IPS-20b (cell line): ENCODE results near the gene CYFIP2.
A peak's percentile ranks its signal among the peaks of the same experiment; 100 is the strongest.

Source experiments
- H3K27ac ChIP-seq: one replicate; pipeline ENCODE4 v1.5.1; 2013; ENCODE audit warnings: low read length
- H3K27me3 ChIP-seq: 2 replicates; pipeline ENCODE4 v1.6.1; 2013; ENCODE audit warnings: mild to moderate bottlenecking, low read length, inconsistent platforms; ENCODE audit not compliant: insufficient read depth
- H3K36me3 ChIP-seq: 2 replicates; pipeline ENCODE4 v1.6.1; 2013; ENCODE audit warnings: low read depth, mild to moderate bottlenecking, inconsistent platforms, low read length, moderate library complexity; ENCODE audit not compliant: insufficient read depth
- H3K4me1 ChIP-seq: 2 replicates; pipeline ENCODE4 v1.6.1; 2013; ENCODE audit warnings: mild to moderate bottlenecking, control low read depth, inconsistent platforms, low read length, moderate library complexity; ENCODE audit not compliant: insufficient read depth
- H3K4me3 ChIP-seq: 2 replicates; pipeline ENCODE4 v1.5.1; 2013; ENCODE audit warnings: mild to moderate bottlenecking, low read length, inconsistent platforms
- H3K9ac ChIP-seq: 2 replicates; pipeline ENCODE4 v1.6.1; 2013; ENCODE audit warnings: low read depth, mild to moderate bottlenecking, inconsistent platforms, low read length, moderate library complexity
- H3K9me3 ChIP-seq: 2 replicates; pipeline ENCODE4 v1.6.1; 2013; ENCODE audit warnings: mild to moderate bottlenecking, low read depth, low read length, inconsistent platforms; ENCODE audit not compliant: insufficient read depth

CYFIP2 gene

DNA sequence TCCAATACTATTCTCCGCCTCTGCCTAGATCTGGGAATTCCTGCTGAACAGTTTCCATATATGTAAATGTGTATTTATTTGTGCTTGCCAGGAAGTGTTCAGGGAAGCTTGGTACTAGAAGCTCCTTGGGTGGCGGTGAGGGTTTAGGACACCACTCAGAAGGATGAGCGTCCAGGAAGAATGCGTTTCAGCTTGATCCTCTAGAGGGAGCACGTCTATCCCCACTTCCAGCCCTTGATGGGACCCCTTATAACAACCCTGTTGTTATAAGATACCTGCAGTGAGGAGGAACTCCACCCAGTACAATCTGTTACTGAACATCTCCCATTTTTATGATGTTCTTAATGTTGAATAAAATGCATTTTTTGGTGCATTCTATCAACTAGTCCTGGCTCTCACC lies 88.9 kb downstream of the CYFIP2 start:
- no peaks in the 10 kb centered on the region for H3K27me3 ChIP-seq
- no peak overlapping the region for H3K27ac ChIP-seq

DNA sequence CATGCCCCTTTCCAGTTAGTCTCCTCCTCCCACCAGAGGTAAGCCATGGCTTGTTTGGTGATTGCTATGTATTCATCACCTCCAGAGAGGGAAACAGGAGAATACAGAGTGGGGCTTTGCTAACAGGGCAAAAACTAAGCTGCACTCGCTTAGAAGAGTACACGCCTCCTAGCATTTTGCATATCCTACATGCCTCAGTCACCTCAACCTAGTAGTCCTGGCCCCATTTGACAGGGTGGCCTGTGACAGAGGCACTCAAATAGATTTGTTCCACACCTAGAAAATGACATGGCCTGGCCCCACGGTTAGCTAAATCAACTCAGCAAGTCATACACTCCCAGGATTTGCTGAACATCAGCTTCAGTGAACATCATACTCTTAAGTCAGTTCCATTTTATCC lies 90.7 kb downstream of the CYFIP2 start:
- H3K36me3 ChIP-seq: peaks cover 30% of the 10 kb centered on the region
- H3K27me3 ChIP-seq: no peaks in the 10 kb centered on the region
- H3K4me1 ChIP-seq: no peaks in the 10 kb centered on the region
- no peak overlapping the region for H3K27ac ChIP-seq
- H3K4me3 ChIP-seq: no peak overlapping the region
- no peaks in the 10 kb centered on the region for H3K9me3 ChIP-seq
- H3K9ac ChIP-seq: no peak overlapping the region

More for the DNA sequence above, 88.9 kb downstream of the CYFIP2 start:
- no peaks in the 10 kb centered on the region for H3K4me1 ChIP-seq
- peaks cover 12% of the 10 kb centered on the region for H3K36me3 ChIP-seq
- no peak overlapping the region for H3K9ac ChIP-seq
- H3K9me3 ChIP-seq: no peaks in the 10 kb centered on the region
- H3K4me3 ChIP-seq: no peak overlapping the region

- Histone ChIP-seq H3K9ac (no peak overlapping the region), H3K4me3 (no peak overlapping the region), H3K27ac (no peak overlapping the region), H3K4me1 (no peaks in the 10 kb centered on the region), H3K27me3 (no peaks in the 10 kb centered on the region), H3K9me3 (no peaks in the 10 kb centered on the region), H3K36me3 (peaks cover 38% of the 10 kb centered on the region)
Measured at GRCh38 chr5:157357823-157358222, 91.9 kb downstream of the CYFIP2 start.

- Histone ChIP-seq H3K27ac (no peak overlapping the region), H3K4me1 (no peaks in the 10 kb centered on the region), H3K9me3 (no peaks in the 10 kb centered on the region), H3K9ac (no peak overlapping the region), H3K36me3 (peaks cover 44% of the 10 kb centered on the region), H3K4me3 (no peak overlapping the region), H3K27me3 (no peaks in the 10 kb centered on the region)
Measured at GRCh38 chr5:157358871-157359270, 92.9 kb downstream of the CYFIP2 start.

DNA sequence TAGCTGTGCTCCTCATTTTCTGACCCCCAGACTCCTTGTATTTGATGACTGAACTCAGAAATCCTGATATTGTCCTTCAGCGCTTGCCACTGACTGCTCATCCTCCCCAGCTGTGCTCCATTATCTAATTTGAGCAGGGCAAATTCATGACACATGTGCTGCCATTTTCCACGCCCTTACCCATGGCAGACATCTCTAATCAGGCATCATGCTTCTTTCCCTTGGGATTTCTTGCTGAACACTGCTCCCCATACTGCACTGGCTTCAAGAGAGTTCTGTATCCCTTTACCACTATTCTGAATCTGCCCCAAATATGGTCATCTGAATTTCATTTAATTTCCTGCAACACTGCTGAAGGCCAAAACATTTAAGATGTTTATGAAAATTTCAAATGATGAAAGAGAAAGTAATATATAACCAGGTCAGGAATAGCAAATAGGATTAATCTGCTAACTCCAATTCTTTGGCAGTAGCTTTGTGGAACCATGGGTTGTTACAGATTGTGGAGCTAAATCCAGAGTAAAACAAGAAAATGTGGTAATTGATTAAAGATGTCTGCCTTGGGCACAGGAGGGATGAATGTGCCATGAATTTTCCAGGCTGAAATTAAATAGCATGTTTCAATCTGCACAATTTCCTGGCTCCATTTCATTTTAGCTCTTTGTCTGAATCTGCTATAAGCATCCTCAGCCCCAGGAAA lies 93.6 kb downstream of the CYFIP2 start:
- Histone ChIP-seq H3K4me3 (no peak overlapping the region), H3K4me1 (no peaks in the 10 kb centered on the region), H3K27ac (no peak overlapping the region), H3K27me3 (no peaks in the 10 kb centered on the region), H3K36me3 (peaks cover 44% of the 10 kb centered on the region), H3K9me3 (no peaks in the 10 kb centered on the region), H3K9ac (no peak overlapping the region)

- Histone ChIP-seq H3K27ac (no peak overlapping the region), H3K36me3 (peaks cover 44% of the 10 kb centered on the region), H3K9me3 (no peaks in the 10 kb centered on the region), H3K4me3 (no peak overlapping the region), H3K4me1 (no peaks in the 10 kb centered on the region), H3K27me3 (no peaks in the 10 kb centered on the region), H3K9ac (no peak overlapping the region)
Measured at GRCh38 chr5:157362012-157362411, 96.1 kb downstream of the CYFIP2 start.

DNA sequence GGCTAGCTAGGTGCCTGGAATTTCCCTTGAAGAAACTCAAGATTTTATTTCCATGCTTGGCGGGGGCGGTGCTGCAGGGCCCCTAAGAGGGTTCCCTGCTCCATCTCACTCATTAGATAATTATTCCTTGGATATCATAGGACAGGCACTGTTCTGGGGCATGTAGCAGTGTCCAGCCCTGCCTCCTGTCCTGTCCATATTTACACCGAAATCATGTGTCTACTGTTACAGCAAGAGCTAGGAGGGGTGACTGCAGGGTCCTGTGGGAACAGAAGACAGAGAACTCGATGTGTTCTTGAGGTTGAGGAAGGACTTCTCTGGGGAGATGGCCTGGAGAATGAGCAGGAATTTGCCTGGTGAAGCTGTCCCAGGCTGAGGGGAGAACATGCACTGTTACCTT lies 96.6 kb downstream of the CYFIP2 start:
- Histone ChIP-seq H3K27ac (no peak overlapping the region), H3K36me3 (peaks cover 44% of the 10 kb centered on the region), H3K9me3 (no peaks in the 10 kb centered on the region), H3K4me3 (no peak overlapping the region), H3K4me1 (no peaks in the 10 kb centered on the region), H3K27me3 (no peaks in the 10 kb centered on the region), H3K9ac (no peak overlapping the region)

- peaks cover 44% of the 10 kb centered on the region for H3K36me3 ChIP-seq
- no peak overlapping the region for H3K9ac ChIP-seq
- no peak overlapping the region for H3K27ac ChIP-seq
- H3K4me1 ChIP-seq: no peaks in the 10 kb centered on the region
- no peak overlapping the region for H3K4me3 ChIP-seq
- no peaks in the 10 kb centered on the region for H3K9me3 ChIP-seq
- H3K27me3 ChIP-seq: no peaks in the 10 kb centered on the region
Measured at GRCh38 chr5:157362982-157363381, 97.1 kb downstream of the CYFIP2 start.

- Histone ChIP-seq H3K4me3 (no peak overlapping the region), H3K27me3 (no peaks in the 10 kb centered on the region), H3K4me1 (peaks cover 5% of the 10 kb centered on the region), H3K9me3 (no peaks in the 10 kb centered on the region), H3K9ac (no peak overlapping the region), H3K27ac (no peak overlapping the region), H3K36me3 (peaks cover 22% of the 10 kb centered on the region)
Measured at GRCh38 chr5:157365732-157366131, 99.8 kb downstream of the CYFIP2 start.

GRCh38 chr5:157366741-157367674 lies 101.1 kb downstream of the CYFIP2 start:
- Histone ChIP-seq H3K9ac (no peak overlapping the region), H3K9me3 (no peaks in the 10 kb centered on the region), H3K27ac (no peak overlapping the region), H3K27me3 (no peaks in the 10 kb centered on the region), H3K4me1 (peaks cover 17% of the 10 kb centered on the region), H3K36me3 (peaks cover 10% of the 10 kb centered on the region), H3K4me3 (no peak overlapping the region)

GRCh38 chr5:157369507-157369906 lies 103.6 kb downstream of the CYFIP2 start:
- Histone ChIP-seq H3K9ac (no peak overlapping the region), H3K9me3 (no peaks in the 10 kb centered on the region), H3K4me3 (no peak overlapping the region), H3K36me3 (peaks cover 8% of the 10 kb centered on the region; the same call in 1 of the 2 replicates), H3K27ac (no peak overlapping the region), H3K4me1 (peaks cover 20% of the 10 kb centered on the region), H3K27me3 (no peaks in the 10 kb centered on the region)

- H3K9ac ChIP-seq: peak overlapping the region; percentile 71
- peak overlapping the region; percentile 25 for H3K27ac ChIP-seq
- peaks cover 20% of the 10 kb centered on the region for H3K4me1 ChIP-seq
Measured at GRCh38 chr5:157370967-157371366, 105.0 kb downstream of the CYFIP2 start.

More at GRCh38 chr5:157370967-157371366, 105.0 kb downstream of the CYFIP2 start:
- Histone ChIP-seq H3K36me3 (peaks cover 8% of the 10 kb centered on the region; the same call in 1 of the 2 replicates), H3K27me3 (no peaks in the 10 kb centered on the region), H3K4me3 (0 out of 2 replicates have a peak overlapping the region, but pooled peaks have one; percentile 20), H3K9me3 (no peaks in the 10 kb centered on the region)
